CD4-positive, alpha-beta T cell treated with Interferon alpha-2 for 1 hour (primary cell): ENCODE measurements around the gene SYT3.

ENCODE experiments used
- DNase-seq, 2 donors: peaks; one replicate each; pipeline ENCODE4 v3.0.0-alpha.2; 2020 to 2022

Gene SYT3

GRCh38 chr19:50639121-50640112 is at the start of gene SYT3:
SYT3 (minus strand) TSS chr19:50639881; CDS start chr19:50637411, 2,470 bp downstream.
- DNase-seq: peak; percentile 41 to 45

- DNase-seq: no peak
Measured at GRCh38 chr19:50688766-50689165, 49.1 kb upstream of the SYT3 start.

GRCh38 chr19:50686310-50687032 is 46.8 kb upstream of the SYT3 start:
- no peak for DNase-seq

- DNase-seq: peak; percentile 80 to 89
Measured at GRCh38 chr19:50679177-50680125, 39.8 kb upstream of the SYT3 start.

GRCh38 chr19:50678323-50678722 is 38.6 kb upstream of the SYT3 start:
- no peak for DNase-seq

- no peak for DNase-seq
Measured at GRCh38 chr19:50677636-50678035, 38.0 kb upstream of the SYT3 start.

- no peak for DNase-seq
Measured at GRCh38 chr19:50676625-50677197, 37.0 kb upstream of the SYT3 start.

- no peak for DNase-seq
Measured at GRCh38 chr19:50673118-50673517, 33.4 kb upstream of the SYT3 start.

GRCh38 chr19:50670102-50670380 is 30.4 kb upstream of the SYT3 start:
- DNase-seq: no peak

GRCh38 chr19:50669302-50670101 is 29.8 kb upstream of the SYT3 start:
- DNase-seq: peak; percentile 16 to 36

- no peak for DNase-seq
Measured at GRCh38 chr19:50668879-50669278, 29.2 kb upstream of the SYT3 start.

- DNase-seq: no peak
Measured at GRCh38 chr19:50668416-50668815, 28.7 kb upstream of the SYT3 start.

GRCh38 chr19:50667759-50668231 is 28.1 kb upstream of the SYT3 start:
- DNase-seq: no peak

- no peak for DNase-seq
Measured at GRCh38 chr19:50667177-50667758, 27.6 kb upstream of the SYT3 start.

GRCh38 chr19:50666346-50667176 is 26.9 kb upstream of the SYT3 start:
- DNase-seq: no peak

GRCh38 chr19:50664204-50664603 is 24.5 kb upstream of the SYT3 start:
- DNase-seq: no peak

- DNase-seq: no peak
Measured at GRCh38 chr19:50663482-50663790, 23.8 kb upstream of the SYT3 start.

GRCh38 chr19:50662651-50663481 is 23.2 kb upstream of the SYT3 start:
- no peak for DNase-seq
